HFFc6 (cell line): Measurements from ENCODE around the gene RAB10. TPM values are rescaled to one million over a fixed set of nuclear protein-coding genes. Genes with fewer than 3 reads are reported as not detected.
"Not testable (repeated sequence)": the region's sequence is repeated elsewhere in the genome, so short reads cannot be mapped to it uniquely, and the experiment has no call there.

Experiments
- DNase-seq: peaks from one replicate; pipeline ENCODE4 v3.0.0-alpha.2; 2018
- H3K27ac Mint-ChIP-seq: 2 replicates; pipeline ENCODE4 v1.8.0; 2020; ENCODE audit warnings: mild to moderate bottlenecking, mixed read lengths
- H3K27me3 Mint-ChIP-seq: 2 replicates; pipeline ENCODE4 v1.8.0; 2021; ENCODE audit warnings: mild to moderate bottlenecking, moderate library complexity, mixed read lengths; ENCODE audit not compliant: insufficient read depth
- H3K36me3 Mint-ChIP-seq: 2 replicates; pipeline ENCODE4 v1.8.0; 2021; ENCODE audit warnings: low read depth, mixed read lengths
- H3K4me1 Mint-ChIP-seq: 2 replicates; pipeline ENCODE4 v1.8.0; 2020; ENCODE audit warnings: low read depth, mixed read lengths
- H3K4me3 Mint-ChIP-seq: 2 replicates; pipeline ENCODE4 v1.8.0; 2020; ENCODE audit warnings: mild to moderate bottlenecking, moderate library complexity, mixed read lengths
- H3K9me3 Mint-ChIP-seq: 2 replicates; pipeline ENCODE4 v1.8.0; 2020; ENCODE audit warnings: mild to moderate bottlenecking, mixed read lengths
- CTCF ChIP-seq: fragments of 200-600 bp; sonication (generic); IDR thresholded peaks from 2 replicates; pipeline ENCODE4 v1.5.0; 2021; ENCODE audit warnings: antibody characterized with exemption, mild to moderate bottlenecking
- total RNA-seq, 6 experiments: library from RNA; stranded (reverse); fragmentation: NEBNext Ultra II Directional; extraction: Animal tissue kit (Norgen Biotek cat#: 25700); gene quantifications; 2 replicates in 1 of 6; 3 replicates in 5 of 6; pipeline ENCODE4 v1.2.3, GENCODE V29; 2021

Gene RAB10
- total RNA-seq, 6 experiments from 2014 or later: 133 to 144 (median 136) TPM

- TF ChIP-seq CTCF: no peak
- DNase-seq: no peak
- Mint-ChIP-seq H3K4me1 (no peaks in the 10 kb centered on the region), H3K4me3 (no peak overlapping the region), H3K27me3 (peaks cover 10% of the 10 kb centered on the region), H3K36me3 (no peaks in the 10 kb centered on the region), H3K27ac (no peak overlapping the region), H3K9me3 (no peaks in the 10 kb centered on the region)
Observed at GRCh38 chr2:26161926-26162325, 128.0 kb downstream of the RAB10 start.

- H3K27ac Mint-ChIP-seq: no peak overlapping the region
- no peak for DNase-seq
- H3K9me3 Mint-ChIP-seq: no peaks in the 10 kb centered on the region
- H3K36me3 Mint-ChIP-seq: no peaks in the 10 kb centered on the region
- H3K4me1 Mint-ChIP-seq: no peaks in the 10 kb centered on the region
- no peak overlapping the region for H3K4me3 Mint-ChIP-seq
- peaks cover 10% of the 10 kb centered on the region for H3K27me3 Mint-ChIP-seq
- no peak for TF ChIP-seq CTCF
Observed at GRCh38 chr2:26162963-26163362, 129.1 kb downstream of the RAB10 start.

GRCh38 chr2:26164231-26164630 is 130.3 kb downstream of the RAB10 start:
- Mint-ChIP-seq H3K27ac (no peak overlapping the region), H3K27me3 (peaks cover 9% of the 10 kb centered on the region), H3K4me1 (no peaks in the 10 kb centered on the region), H3K9me3 (no peaks in the 10 kb centered on the region), H3K36me3 (no peaks in the 10 kb centered on the region), H3K4me3 (no peak overlapping the region)
- TF ChIP-seq CTCF: no peak
- DNase-seq: no peak

GRCh38 chr2:26164641-26165211 is 130.8 kb downstream of the RAB10 start:
- Mint-ChIP-seq H3K4me1 (no peaks in the 10 kb centered on the region), H3K27ac (no peak overlapping the region), H3K9me3 (no peaks in the 10 kb centered on the region), H3K4me3 (no peak overlapping the region), H3K36me3 (no peaks in the 10 kb centered on the region), H3K27me3 (peaks cover 11% of the 10 kb centered on the region)
- no peak for TF ChIP-seq CTCF
- DNase-seq: no peak

GRCh38 chr2:26165403-26165802 is 131.5 kb downstream of the RAB10 start:
- Mint-ChIP-seq H3K9me3 (no peaks in the 10 kb centered on the region), H3K27ac (no peak overlapping the region), H3K36me3 (no peaks in the 10 kb centered on the region), H3K4me3 (no peak overlapping the region), H3K4me1 (no peaks in the 10 kb centered on the region), H3K27me3 (peaks cover 16% of the 10 kb centered on the region)
- TF ChIP-seq CTCF: no peak
- DNase-seq: no peak

- not testable (repeated sequence) for H3K4me1 Mint-ChIP-seq, DNase-seq, H3K36me3 Mint-ChIP-seq, H3K27ac Mint-ChIP-seq, H3K4me3 Mint-ChIP-seq, H3K9me3 Mint-ChIP-seq
- peaks cover 25% of the 10 kb centered on the region for H3K27me3 Mint-ChIP-seq
Observed at GRCh38 chr2:26166541-26166940, 132.7 kb downstream of the RAB10 start.
